ENCODE measurements around the gene MED4. TPM values are rescaled to one million over a fixed set of nuclear protein-coding genes. Genes with fewer than 3 reads are reported as not detected.

Gene MED4
- total RNA-seq, 1 experiment from 2014 or later: 46.9 TPM

- Histone ChIP-seq H3K9ac (ENCODE audit: low read length) (no peak overlapping the region), H3K36me3 (ENCODE audit: control insufficient read depth in 1 of 2, insufficient read depth in 2 of 2, low read length in 2 of 2) (no peaks in the 10 kb centered on the region), H3K9me2 (ENCODE audit: insufficient read depth) (no peaks in the 10 kb centered on the region), H3K4me1 (ENCODE audit: control insufficient read depth in 1 of 2, insufficient read depth in 2 of 2, low read length in 2 of 2) (no peaks in the 10 kb centered on the region), H3K9me3 (ENCODE audit: control insufficient read depth in 1 of 2, insufficient read depth in 1 of 2, low read depth in 1 of 2, low read length in 2 of 2) (peaks cover 13% of the 10 kb centered on the region in 2 experiments; a peak in 3 of 4 replicates), H2AFZ (ENCODE audit: low read depth, low read length, poor library complexity, severe bottlenecking) (no peak overlapping the region), H3K4me3 (replicated peaks in 1 of 2; ENCODE audit: low read depth in 1 of 2, low read length in 2 of 2) (no peak overlapping the region), H3K79me2 (ENCODE audit: insufficient read depth, low read length) (no peaks in the 10 kb centered on the region), H3K27ac (ENCODE audit: low read depth, low read length) (no peak overlapping the region), H3K4me2 (ENCODE audit: low read length) (no peak overlapping the region), H3K27me3 (ENCODE audit: insufficient read depth, low read length) (no peaks in the 10 kb centered on the region), H4K20me1 (ENCODE audit: insufficient read depth) (no peaks in the 10 kb centered on the region)
- ATAC-seq (no peak), DNase-seq (ENCODE audit: low read depth, low spot score) (no peak)
- RAD21 ChIA-PET (ENCODE audit: low non-redundant PET in 1 of 2, low total read pairs in 2 of 2, uncharacterized antibody in 2 of 2, unreplicated experiment in 2 of 2): no interaction called here
- POLR2A ChIA-PET: no interaction called here
- CTCF ChIA-PET: no interaction called here
- TF ChIP-seq SIN3A (IDR thresholded peaks at IDR 0.05; ENCODE audit: low read depth) (no peak), TCF7L2 (IDR thresholded peaks at IDR 0.05; ENCODE audit: borderline replicate concordance, extremely low read depth, insufficient read depth, insufficient read length) (no peak), FOSL1 (IDR thresholded peaks at IDR 0.05; ENCODE audit: low read depth) (no peak), CBX3 (IDR thresholded peaks at IDR 0.05; ENCODE audit: low read depth) (no peak), SRF (IDR thresholded peaks at IDR 0.05; ENCODE audit: low read depth) (no peak), EZH2 (IDR thresholded peaks at IDR 0.05) (no peak), EZH2phosphoT487 (IDR thresholded peaks at IDR 0.05; ENCODE audit: borderline replicate concordance) (no peak)
- BruUV-seq (replicated peaks): no TSS peak
- intact Hi-C loops (cut with micrococcal nuclease): no loop called here
Measured at GRCh38 chr13:48028066-48028465, 66.8 kb downstream of the MED4 start.

Other genes with a start within 250 kb of the MED4 start
- 39.1 TPM for gene SUCLA2, start 93.8 kb downstream of the MED4 start, total RNA-seq (2021; ENCODE audit: unreplicated experiment)
- gene NUDT15, start 57.4 kb downstream of the MED4 start, total RNA-seq (2021; ENCODE audit: unreplicated experiment): 38.6 TPM
- gene ITM2B, start 138.1 kb upstream of the MED4 start, total RNA-seq (2021; ENCODE audit: unreplicated experiment): 124 TPM
- 36.7 TPM for gene RB1, start 208.6 kb upstream of the MED4 start, total RNA-seq (2021; ENCODE audit: unreplicated experiment)

All from HCT116 (cell line).